WTC11 (cell line): ENCODE measurements around the gene ITGAX. TPM values are rescaled to one million over a fixed set of nuclear protein-coding genes. Genes with fewer than 3 reads are reported as not detected.

Experiments
- ATAC-seq: fragments of 200-7000 bp; cut with Tn5 transposase; 2 replicates; pipeline ENCODE4 v1.10.0; 2021; ENCODE audit warnings: mild to moderate bottlenecking, moderate library complexity
- CTCF ChIA-PET: fragments of 300-600 bp; sonication (Branson Sonifier 250); formaldehyde crosslinking; loops from one replicate; lab custom pipeline; 2021; ENCODE audit warnings: antibody characterized with exemption; lab: Charles Lee
- POLR2A ChIA-PET: fragments of 350-600 bp; sonication (Branson Sonifier 250); formaldehyde crosslinking; loops from one replicate; lab custom pipeline; 2021; ENCODE audit warnings: antibody characterized with exemption; lab: Charles Lee
- DNase-seq: peaks from one replicate; pipeline ENCODE4 v3.0.0; 2021; ENCODE audit warnings: low spot score
- H3K27ac Mint-ChIP-seq: 2 replicates; pipeline ENCODE4 v1.8.0; 2021; ENCODE audit warnings: mixed read lengths
- H3K27me3 Mint-ChIP-seq: 2 replicates; pipeline ENCODE4 v1.8.0; 2021; ENCODE audit warnings: low read depth, mild to moderate bottlenecking, moderate library complexity, mixed read lengths
- H3K36me3 Mint-ChIP-seq: 2 replicates; pipeline ENCODE4 v1.8.0; 2021; ENCODE audit warnings: mixed read lengths
- H3K4me1 Mint-ChIP-seq: 2 replicates; pipeline ENCODE4 v1.8.0; 2022; ENCODE audit warnings: mixed read lengths
- H3K4me3 Mint-ChIP-seq: 2 replicates; pipeline ENCODE4 v1.8.0; 2021; ENCODE audit warnings: mild to moderate bottlenecking, moderate library complexity, mixed read lengths
- H3K9me3 Mint-ChIP-seq: 2 replicates; pipeline ENCODE4 v1.8.0; 2021; ENCODE audit warnings: mixed read lengths
- AR ChIP-seq: fragments of 250-450 bp; sonication (Bioruptor Pico); IDR thresholded peaks from 2 replicates; pipeline ENCODE4 v1.9.0; 2021; ENCODE audit warnings: mild to moderate bottlenecking
- ATF3 ChIP-seq: sonication (generic); formaldehyde crosslinking; conservative IDR thresholded peaks from 2 replicates; pipeline ENCODE4 v1.8.1; 2022; ENCODE audit warnings: mild to moderate bottlenecking, missing genetic modification reagents
- CDX4 ChIP-seq: fragments of 250-450 bp; sonication (Bioruptor Pico); IDR thresholded peaks from 2 replicates; pipeline ENCODE4 v1.9.0; 2021; ENCODE audit warnings: moderate library complexity, mild to moderate bottlenecking, inconsistent platforms, borderline replicate concordance
- GTF2I ChIP-seq: fragments of 250-450 bp; sonication (Bioruptor Pico); conservative IDR thresholded peaks from 2 replicates; pipeline ENCODE4 v1.4.0; 2021; ENCODE audit warnings: mild to moderate bottlenecking
- MLX ChIP-seq: sonication (generic); formaldehyde crosslinking; IDR thresholded peaks from 2 replicates; pipeline ENCODE4 v1.8.1; 2023; ENCODE audit warnings: mild to moderate bottlenecking, missing genetic modification reagents, moderate library complexity
- NFE2L1 ChIP-seq: sonication (generic); formaldehyde crosslinking; IDR thresholded peaks from 2 replicates; pipeline ENCODE4 v1.8.1; 2023; ENCODE audit warnings: missing genetic modification reagents
- OVOL2 ChIP-seq: fragments of 250-450 bp; sonication (Bioruptor Pico); IDR thresholded peaks from 2 replicates; pipeline ENCODE4 v1.9.0; 2021; ENCODE audit warnings: mild to moderate bottlenecking, borderline replicate concordance
- PRDM15 ChIP-seq: sonication (generic); formaldehyde crosslinking; IDR thresholded peaks from 2 replicates; pipeline ENCODE4 v1.8.0; 2022; ENCODE audit warnings: missing genetic modification reagents
- TEAD1 ChIP-seq: sonication (generic); formaldehyde crosslinking; IDR thresholded peaks from 2 replicates; pipeline ENCODE4 v1.8.0; 2022; ENCODE audit warnings: mild to moderate bottlenecking, missing genetic modification reagents
- ZBTB21 ChIP-seq: sonication (generic); formaldehyde crosslinking; IDR thresholded peaks from 2 replicates; pipeline ENCODE4 v1.8.1; 2023; ENCODE audit warnings: mild to moderate bottlenecking, missing genetic modification reagents, borderline replicate concordance
- ZMAT4 ChIP-seq: fragments of 250-450 bp; sonication (Bioruptor Pico); IDR thresholded peaks from 2 replicates; pipeline ENCODE4 v1.9.0; 2021; ENCODE audit warnings: mild to moderate bottlenecking
- ZNF121 ChIP-seq: sonication (generic); formaldehyde crosslinking; IDR thresholded peaks from 2 replicates; pipeline ENCODE4 v1.8.0; 2023; ENCODE audit warnings: missing genetic modification reagents
- ZNF263 ChIP-seq: sonication (generic); formaldehyde crosslinking; IDR thresholded peaks from 2 replicates; pipeline ENCODE4 v1.8.1; 2022; ENCODE audit warnings: low read depth, mild to moderate bottlenecking, moderate library complexity, missing genetic modification reagents
- ZNF512 ChIP-seq: sonication (generic); formaldehyde crosslinking; IDR thresholded peaks from 2 replicates; pipeline ENCODE4 v1.8.1; 2022; ENCODE audit warnings: missing genetic modification reagents, borderline replicate concordance
- total RNA-seq: library from RNA; stranded (reverse); gene quantifications from 3 replicates; pipeline ENCODE4 v1.2.3, GENCODE V29; 2021

ITGAX gene
- total RNA-seq, 1 experiment from 2014 or later: 0.33 TPM

GRCh38 chr16:31357324-31358109 is 2.5 kb downstream of the ITGAX start:
- H3K4me3 Mint-ChIP-seq: no peak overlapping the region
- ChIA-PET POLR2A (no interaction called here), CTCF (interaction anchor here (0.6 to 3.9 kb wide), 9 partner anchors 25 to 357 kb away, joined by 3 to 21 read pairs (median 3); partner anchors contain the start of genes KAT8, PYCARD and ZNF843)
- H3K27ac Mint-ChIP-seq: no peak overlapping the region
- no peaks in the 10 kb centered on the region for H3K9me3 Mint-ChIP-seq
- no peaks in the 10 kb centered on the region for H3K36me3 Mint-ChIP-seq
- DNase-seq (no peak), ATAC-seq (no peak)
- TF ChIP-seq CDX4 (CRISPR knock-in tag) (no peak), MLX (CRISPR knock-in tag) (no peak), ZBTB21 (CRISPR knock-in tag) (no peak), ZNF512 (CRISPR knock-in tag) (no peak), TEAD1 (CRISPR knock-in tag) (no peak), ATF3 (CRISPR knock-in tag) (no peak), AR (CRISPR knock-in tag) (no peak), GTF2I (CRISPR knock-in tag) (no peak), ZNF263 (CRISPR knock-in tag) (no peak), ZMAT4 (CRISPR knock-in tag) (no peak), OVOL2 (CRISPR knock-in tag) (no peak), NFE2L1 (no peak), PRDM15 (CRISPR knock-in tag) (no peak), ZNF121 (CRISPR knock-in tag) (no peak)
- H3K4me1 Mint-ChIP-seq: peaks cover 7% of the 10 kb centered on the region
- H3K27me3 Mint-ChIP-seq: peaks cover 1% of the 10 kb centered on the region; the same call in 1 of the 2 replicates
